ENCODE data around the gene SV2B. TPM values are rescaled to one million over a fixed set of nuclear protein-coding genes. Genes with fewer than 3 reads are reported as not detected.

The SV2B gene
- total RNA-seq, 1 experiment from 2014 or later: 3.9 TPM

DNA sequence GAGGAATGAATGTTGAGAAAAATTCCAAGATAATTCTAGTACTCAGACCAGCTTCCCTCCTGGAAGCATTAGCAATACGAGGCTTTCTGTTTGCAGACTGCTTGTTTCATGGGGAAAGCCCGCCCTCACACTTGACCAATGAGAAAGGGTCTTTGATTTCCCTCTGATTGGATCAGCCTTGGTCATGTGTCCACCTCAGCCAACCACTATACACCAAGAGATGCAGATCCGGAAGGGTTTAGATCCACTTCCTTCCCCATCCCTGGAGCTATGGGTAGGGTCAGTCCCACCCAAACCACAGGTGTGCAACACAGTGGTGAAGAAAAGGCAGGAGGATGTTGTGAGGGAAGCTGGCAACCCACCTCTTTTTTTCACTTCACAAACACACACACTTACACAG, 154.7 kb downstream of the SV2B start:
- no peaks in the 10 kb centered on the region for H3K36me3 ChIP-seq (ENCODE audit: insufficient read depth, low read length, poor library complexity, severe bottlenecking)
- no peak for DNase-seq (ENCODE audit: low spot score)
- intact Hi-C loops (cut with micrococcal nuclease; ENCODE audit: unreplicated experiment): no loop called here
- H3K27me3 ChIP-seq (replicated peaks; ENCODE audit: insufficient read depth, low read depth, low read length, poor library complexity): no peaks in the 10 kb centered on the region
- H3K4me3 ChIP-seq (ENCODE audit: low read depth, low read length, poor library complexity, severe bottlenecking): no peak overlapping the region
- H3K9me3 ChIP-seq (ENCODE audit: low read depth, low read length, poor library complexity, severe bottlenecking): no peaks in the 10 kb centered on the region
- ChIA-PET POLR2A (ENCODE audit: low non-redundant PET) (no interaction called here), CTCF (no interaction called here)
- no TSS peak for BruUV-seq (replicated peaks)
- H3K4me1 ChIP-seq (ENCODE audit: insufficient read depth, low read length, poor library complexity, severe bottlenecking): no peaks in the 10 kb centered on the region
- H3K27ac ChIP-seq (ENCODE audit: low read depth, low read length, poor library complexity, severe bottlenecking): no peak overlapping the region
- TF ChIP-seq, protein P1, sequence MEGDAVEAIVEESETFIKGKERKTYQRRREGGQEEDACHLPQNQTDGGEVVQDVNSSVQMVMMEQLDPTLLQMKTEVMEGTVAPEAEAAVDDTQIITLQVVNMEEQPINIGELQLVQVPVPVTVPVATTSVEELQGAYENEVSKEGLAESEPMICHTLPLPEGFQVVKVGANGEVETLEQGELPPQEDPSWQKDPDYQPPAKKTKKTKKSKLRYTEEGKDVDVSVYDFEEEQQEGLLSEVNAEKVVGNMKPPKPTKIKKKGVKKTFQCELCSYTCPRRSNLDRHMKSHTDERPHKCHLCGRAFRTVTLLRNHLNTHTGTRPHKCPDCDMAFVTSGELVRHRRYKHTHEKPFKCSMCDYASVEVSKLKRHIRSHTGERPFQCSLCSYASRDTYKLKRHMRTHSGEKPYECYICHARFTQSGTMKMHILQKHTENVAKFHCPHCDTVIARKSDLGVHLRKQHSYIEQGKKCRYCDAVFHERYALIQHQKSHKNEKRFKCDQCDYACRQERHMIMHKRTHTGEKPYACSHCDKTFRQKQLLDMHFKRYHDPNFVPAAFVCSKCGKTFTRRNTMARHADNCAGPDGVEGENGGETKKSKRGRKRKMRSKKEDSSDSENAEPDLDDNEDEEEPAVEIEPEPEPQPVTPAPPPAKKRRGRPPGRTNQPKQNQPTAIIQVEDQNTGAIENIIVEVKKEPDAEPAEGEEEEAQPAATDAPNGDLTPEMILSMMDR (conservative IDR thresholded peaks at IDR 0.05; ENCODE audit: low read depth, low read length): no peak
- no peak for TF ChIP-seq EZH2 (IDR thresholded peaks at IDR 0.05; ENCODE audit: borderline replicate concordance, low read depth, low read length, poor library complexity, severe bottlenecking)

DNA sequence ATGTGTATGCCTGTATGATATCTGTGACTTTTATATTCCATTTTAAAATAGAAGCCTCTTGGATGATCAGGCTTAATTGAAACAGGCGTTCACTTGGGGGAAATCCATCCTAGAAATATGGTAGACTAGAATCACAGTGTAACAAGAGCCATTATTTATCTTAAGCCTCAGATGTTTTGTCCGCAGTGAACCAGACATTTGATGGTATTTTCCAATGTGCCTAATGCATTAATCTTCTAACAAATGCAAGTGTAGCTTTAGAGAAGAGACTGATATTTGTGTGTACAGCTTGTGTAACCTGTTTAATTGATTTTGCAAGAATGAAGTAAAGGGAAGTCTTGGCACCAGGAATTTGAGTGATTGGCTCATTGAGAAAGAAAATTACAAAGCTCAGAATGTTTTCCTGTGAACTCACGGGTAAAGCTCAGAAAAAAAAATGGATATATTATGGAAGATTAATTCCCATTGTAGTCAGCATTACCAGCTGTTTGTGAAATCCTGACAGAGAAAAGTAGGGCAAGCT, 155.7 kb downstream of the SV2B start:
- intact Hi-C loops (cut with micrococcal nuclease; ENCODE audit: unreplicated experiment): no loop called here
- ChIA-PET CTCF (interaction anchor here (1.0 kb wide), 1 partner anchor 13 kb away, joined by 3 read pairs; no protein-coding TSS in a partner anchor), POLR2A (ENCODE audit: low non-redundant PET) (no interaction called here)
- Histone ChIP-seq H3K9me3 (ENCODE audit: low read depth, low read length, poor library complexity, severe bottlenecking) (no peaks in the 10 kb centered on the region), H3K4me1 (ENCODE audit: insufficient read depth, low read length, poor library complexity, severe bottlenecking) (no peaks in the 10 kb centered on the region), H3K27ac (ENCODE audit: low read depth, low read length, poor library complexity, severe bottlenecking) (no peak overlapping the region), H3K4me3 (ENCODE audit: low read depth, low read length, poor library complexity, severe bottlenecking) (no peak overlapping the region), H3K36me3 (ENCODE audit: insufficient read depth, low read length, poor library complexity, severe bottlenecking) (no peaks in the 10 kb centered on the region), H3K27me3 (replicated peaks; ENCODE audit: insufficient read depth, low read depth, low read length, poor library complexity) (no peaks in the 10 kb centered on the region)
- no peak for DNase-seq (ENCODE audit: low spot score)
- no TSS peak for BruUV-seq (replicated peaks)
- TF ChIP-seq EZH2 (IDR thresholded peaks at IDR 0.05; ENCODE audit: borderline replicate concordance, low read depth, low read length, poor library complexity, severe bottlenecking): no peak
- TF ChIP-seq, protein P1 (conservative IDR thresholded peaks at IDR 0.05; ENCODE audit: low read depth, low read length): no peak

DNA sequence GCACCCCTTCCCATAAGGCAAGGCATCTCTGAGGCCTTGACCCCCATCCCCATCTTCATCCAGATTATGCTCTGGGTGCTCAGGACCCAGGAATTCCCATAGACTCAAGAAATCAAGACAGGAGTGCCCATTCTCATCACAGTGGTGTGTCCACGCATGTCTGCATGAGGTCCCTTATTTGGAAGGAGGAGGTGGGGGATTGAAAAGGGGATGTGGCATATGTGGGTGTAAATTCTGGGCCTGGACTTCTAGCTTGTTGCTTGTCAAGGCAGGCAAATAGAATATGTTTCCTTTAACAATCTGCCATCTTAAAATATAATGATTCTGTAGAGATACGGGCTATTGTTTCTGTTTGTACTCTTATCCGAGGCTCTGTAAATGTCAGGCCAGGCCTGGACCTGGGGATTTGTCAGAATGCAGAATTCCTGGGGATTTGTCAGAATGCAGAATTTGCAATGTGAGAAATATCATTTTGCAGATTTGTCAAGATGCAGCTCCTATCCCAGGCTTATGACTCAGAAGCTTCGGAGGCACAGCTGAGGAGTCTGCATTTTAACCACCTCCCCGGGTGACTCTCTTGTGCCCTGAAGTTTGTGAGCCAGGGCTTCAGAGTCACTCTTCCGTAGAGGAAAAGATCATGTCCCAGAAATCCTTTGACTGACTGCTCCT, 157.8 kb downstream of the SV2B start:
- no peaks in the 10 kb centered on the region for H3K9me3 ChIP-seq (ENCODE audit: low read depth, low read length, poor library complexity, severe bottlenecking)
- ChIA-PET CTCF (no interaction called here), POLR2A (ENCODE audit: low non-redundant PET) (no interaction called here)
- H3K27ac ChIP-seq (ENCODE audit: low read depth, low read length, poor library complexity, severe bottlenecking): no peak overlapping the region
- intact Hi-C loops (cut with micrococcal nuclease; ENCODE audit: unreplicated experiment): no loop called here
- DNase-seq (ENCODE audit: low spot score): no peak
- no peaks in the 10 kb centered on the region for H3K36me3 ChIP-seq (ENCODE audit: insufficient read depth, low read length, poor library complexity, severe bottlenecking)
- no peak overlapping the region for H3K4me3 ChIP-seq (ENCODE audit: low read depth, low read length, poor library complexity, severe bottlenecking)
- H3K4me1 ChIP-seq (ENCODE audit: insufficient read depth, low read length, poor library complexity, severe bottlenecking): no peaks in the 10 kb centered on the region
- H3K27me3 ChIP-seq (replicated peaks; ENCODE audit: insufficient read depth, low read depth, low read length, poor library complexity): no peaks in the 10 kb centered on the region
- TF ChIP-seq EZH2 (IDR thresholded peaks at IDR 0.05; ENCODE audit: borderline replicate concordance, low read depth, low read length, poor library complexity, severe bottlenecking): no peak
- BruUV-seq (replicated peaks): no TSS peak

DNA sequence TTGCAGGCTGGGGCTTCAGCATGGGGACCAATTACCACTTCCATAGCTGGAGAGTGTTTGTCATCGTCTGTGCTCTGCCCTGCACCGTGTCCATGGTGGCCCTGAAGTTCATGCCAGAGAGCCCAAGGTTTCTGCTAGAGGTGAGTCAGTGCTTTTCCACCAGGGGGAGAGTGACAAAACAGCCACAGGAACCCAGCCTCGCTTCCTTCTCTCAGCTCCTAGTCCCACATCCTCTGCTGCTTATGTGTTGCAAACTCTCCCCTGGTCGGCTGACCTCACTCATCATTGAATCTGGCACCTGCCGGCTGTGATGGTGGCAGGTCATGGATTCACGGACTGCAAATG, 158.3 kb downstream of the SV2B start:
- DNase-seq (ENCODE audit: low spot score): no peak
- Histone ChIP-seq H3K4me1 (ENCODE audit: insufficient read depth, low read length, poor library complexity, severe bottlenecking) (no peaks in the 10 kb centered on the region), H3K36me3 (ENCODE audit: insufficient read depth, low read length, poor library complexity, severe bottlenecking) (no peaks in the 10 kb centered on the region), H3K27ac (ENCODE audit: low read depth, low read length, poor library complexity, severe bottlenecking) (no peak overlapping the region), H3K4me3 (ENCODE audit: low read depth, low read length, poor library complexity, severe bottlenecking) (no peak overlapping the region), H3K27me3 (replicated peaks; ENCODE audit: insufficient read depth, low read depth, low read length, poor library complexity) (no peaks in the 10 kb centered on the region), H3K9me3 (ENCODE audit: low read depth, low read length, poor library complexity, severe bottlenecking) (no peaks in the 10 kb centered on the region)
- BruUV-seq (replicated peaks): no TSS peak
- ChIA-PET CTCF (no interaction called here), POLR2A (ENCODE audit: low non-redundant PET) (no interaction called here)
- intact Hi-C loops (cut with micrococcal nuclease; ENCODE audit: unreplicated experiment): no loop called here
- TF ChIP-seq, protein P1 (conservative IDR thresholded peaks at IDR 0.05; ENCODE audit: low read depth, low read length): no peak
- TF ChIP-seq EZH2 (IDR thresholded peaks at IDR 0.05; ENCODE audit: borderline replicate concordance, low read depth, low read length, poor library complexity, severe bottlenecking): no peak

Measured in A673 (cell line).